Frontal cortex (tissue), 4 donors: Measurements from ENCODE around the gene BAHCC1. TPM values are rescaled to one million over a fixed set of nuclear protein-coding genes. Genes with fewer than 3 reads are reported as not detected.

Experiments
- DNase-seq, 2 donors: peaks; one replicate each; pipeline ENCODE4 v3.0.0; 2012; ENCODE audit warnings: low spot score in 2 of 2
- FAIRE-seq: peaks from 2 replicates; lab custom pipeline; 2012; peaks lifted over from hg19 to GRCh38; lab: Jason Lieb, UNC
- total RNA-seq: library from RNA; depleted of rRNA; stranded (reverse); fragments of >200 nt; gene quantifications from one replicate; pipeline ENCODE4 v1.2.3, GENCODE V29; 2014
- donor health status: control.
- donor health status: control.
- donor health status: control.

BAHCC1 gene
- total RNA-seq, 1 donor from 2014 or later, result 5.7 TPM

DNA sequence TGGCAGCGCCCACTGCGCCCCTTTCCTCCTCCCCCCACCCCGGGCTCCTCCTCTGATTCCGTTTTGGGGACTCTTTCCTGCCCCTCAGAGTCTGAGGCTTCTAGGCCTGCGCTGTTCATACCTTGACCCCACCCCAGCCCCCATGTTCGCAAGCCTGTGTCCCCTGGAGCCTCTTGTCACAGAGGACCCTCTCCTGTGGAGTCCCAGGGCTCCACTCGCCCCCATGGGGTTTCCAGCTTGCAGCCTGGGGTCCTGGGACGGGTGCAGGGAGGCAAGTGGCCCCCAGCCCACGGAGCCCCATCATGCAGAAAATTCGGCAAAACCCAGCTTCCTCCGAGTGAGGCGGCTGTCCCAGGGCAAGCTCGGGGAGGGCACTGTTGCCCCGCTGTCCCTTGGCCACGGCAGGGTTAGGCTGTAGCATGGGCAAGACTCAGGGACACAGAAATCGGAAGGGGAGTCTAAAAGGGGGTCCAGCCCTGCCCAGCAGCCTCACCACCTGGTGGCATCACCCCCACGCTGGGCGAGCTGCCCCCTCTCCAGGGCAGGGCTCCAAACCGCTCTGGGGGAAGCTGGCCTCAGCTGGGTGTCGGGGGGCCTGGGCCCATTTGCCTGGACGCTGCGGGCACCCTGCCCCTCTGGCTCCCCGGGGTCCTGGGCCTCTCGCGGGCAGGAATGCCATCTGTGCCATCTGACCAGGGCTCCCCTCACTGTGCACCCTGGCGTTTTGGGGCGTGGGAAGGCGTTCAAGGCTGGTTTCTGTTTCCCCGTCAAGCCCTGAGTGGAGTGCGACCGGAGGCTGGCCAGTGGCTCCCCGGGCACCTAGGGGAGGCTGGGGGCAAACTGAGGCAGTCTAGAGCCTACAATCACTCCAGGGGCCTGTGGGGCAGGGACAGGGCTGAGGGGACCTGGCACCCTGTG is 11.5 kb upstream of the BAHCC1 start:
- no peak for FAIRE-seq
- DNase-seq, result no peak

DNA sequence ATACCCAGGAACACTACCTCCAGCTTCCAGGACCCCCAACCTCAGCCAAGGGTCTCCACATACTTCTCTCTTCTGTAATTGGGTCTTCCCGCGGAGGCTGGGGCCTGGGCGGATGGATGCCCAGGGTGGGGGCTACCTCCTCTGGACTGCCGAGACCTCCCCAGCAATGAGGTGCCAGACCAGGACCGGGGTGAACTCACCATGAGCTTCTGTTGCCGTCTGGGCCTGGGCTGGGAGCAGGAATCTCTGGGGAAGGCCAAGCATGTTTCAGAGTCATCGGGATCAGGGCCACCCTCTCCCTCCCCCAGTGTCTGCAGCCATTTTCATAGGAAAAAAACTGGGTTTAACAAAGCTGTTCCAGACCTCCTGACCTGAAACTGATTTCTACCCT is 10.3 kb upstream of the BAHCC1 start:
- DNase-seq (no peak), FAIRE-seq (no peak)

DNA sequence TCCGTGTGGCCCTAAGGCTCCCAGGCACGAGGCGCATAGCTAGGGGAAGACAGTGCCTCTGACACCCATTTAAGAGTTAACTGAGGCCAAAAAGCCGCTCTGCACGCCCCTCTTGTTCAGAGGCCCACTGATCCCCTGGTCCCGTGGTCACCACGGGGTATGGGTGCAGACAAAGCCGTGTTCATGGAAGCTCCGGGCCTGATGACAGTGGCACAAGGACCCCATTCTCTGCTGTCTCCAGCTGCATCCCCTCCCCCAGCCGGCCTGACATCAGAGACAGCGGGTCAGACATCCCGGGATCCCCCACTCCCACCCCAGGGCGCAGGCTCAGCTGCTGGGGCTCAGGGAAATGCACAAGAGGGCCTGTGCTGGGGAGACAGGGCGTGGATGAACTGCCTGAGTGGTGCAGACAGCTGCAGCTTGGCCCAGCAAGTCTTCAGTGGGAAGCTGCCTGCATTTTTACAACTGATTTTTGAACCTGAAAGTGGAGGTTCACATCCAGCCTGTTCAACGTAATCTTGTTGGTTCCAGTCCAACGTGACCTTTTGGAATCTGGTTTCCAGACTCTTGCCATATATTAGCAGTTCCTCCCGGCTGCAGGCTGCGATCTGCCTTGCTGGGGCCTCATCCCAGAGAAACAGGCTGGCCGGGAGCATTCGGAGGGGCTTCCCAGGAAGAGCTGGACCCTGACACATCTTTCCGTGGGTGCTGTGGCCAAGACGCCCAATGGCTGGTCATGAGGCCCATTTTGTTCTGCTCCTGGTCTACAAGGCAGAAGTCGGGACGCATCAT is 9.7 kb upstream of the BAHCC1 start:
- FAIRE-seq, result no peak
- peak; percentile 70 to 89 for DNase-seq

DNA sequence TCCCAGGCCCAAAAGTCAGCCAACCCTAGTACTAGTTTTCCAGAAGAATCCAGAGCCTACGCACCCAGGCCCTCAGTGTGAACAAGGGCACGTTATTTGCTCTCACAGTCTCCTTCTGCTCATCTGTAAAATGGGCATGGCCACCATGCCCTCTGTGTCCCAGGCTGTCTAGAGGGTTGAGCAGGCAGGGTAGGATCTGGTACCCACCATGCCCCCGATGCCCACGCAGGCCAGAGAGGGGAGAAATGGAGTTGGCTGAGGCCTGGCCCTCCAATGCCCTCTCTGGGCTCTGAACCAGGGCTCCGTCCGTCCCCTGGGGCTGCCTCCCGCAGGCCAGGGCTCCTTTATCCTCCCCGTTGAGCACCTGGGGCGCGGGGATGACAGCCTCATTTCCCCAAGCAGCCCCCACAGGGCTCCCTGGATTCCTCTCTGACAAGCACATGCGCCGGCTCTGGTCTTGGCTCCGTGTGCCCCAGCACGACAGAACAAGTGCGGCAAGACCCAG is 9.1 kb upstream of the BAHCC1 start:
- DNase-seq (no peak), FAIRE-seq (no peak)

DNA sequence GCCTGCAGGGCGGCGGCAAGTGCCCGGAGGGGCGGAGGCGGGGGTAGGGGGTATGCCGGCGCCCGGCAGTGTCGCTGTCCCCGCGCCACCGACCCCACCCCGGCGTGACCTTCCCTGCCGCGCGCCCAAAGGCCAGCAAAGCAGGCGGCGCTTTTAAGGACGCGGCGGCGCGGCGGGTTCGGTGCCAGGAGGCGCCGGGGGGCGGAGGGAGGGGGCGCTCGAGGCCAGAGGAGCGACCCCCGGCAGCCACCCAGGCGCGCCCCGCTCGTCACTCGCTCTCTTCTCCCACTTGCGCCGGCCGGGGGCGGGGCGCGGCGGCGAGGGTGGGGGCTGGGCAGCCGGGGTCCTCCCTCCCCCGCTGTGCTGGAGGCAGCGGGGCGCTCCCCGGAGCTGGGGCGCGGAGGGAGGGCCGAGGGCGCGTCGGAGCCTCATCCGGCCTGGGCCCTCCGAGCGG is 8.6 kb upstream of the BAHCC1 start:
- no peak for FAIRE-seq
- peak; percentile 67 to 82 for DNase-seq

DNA sequence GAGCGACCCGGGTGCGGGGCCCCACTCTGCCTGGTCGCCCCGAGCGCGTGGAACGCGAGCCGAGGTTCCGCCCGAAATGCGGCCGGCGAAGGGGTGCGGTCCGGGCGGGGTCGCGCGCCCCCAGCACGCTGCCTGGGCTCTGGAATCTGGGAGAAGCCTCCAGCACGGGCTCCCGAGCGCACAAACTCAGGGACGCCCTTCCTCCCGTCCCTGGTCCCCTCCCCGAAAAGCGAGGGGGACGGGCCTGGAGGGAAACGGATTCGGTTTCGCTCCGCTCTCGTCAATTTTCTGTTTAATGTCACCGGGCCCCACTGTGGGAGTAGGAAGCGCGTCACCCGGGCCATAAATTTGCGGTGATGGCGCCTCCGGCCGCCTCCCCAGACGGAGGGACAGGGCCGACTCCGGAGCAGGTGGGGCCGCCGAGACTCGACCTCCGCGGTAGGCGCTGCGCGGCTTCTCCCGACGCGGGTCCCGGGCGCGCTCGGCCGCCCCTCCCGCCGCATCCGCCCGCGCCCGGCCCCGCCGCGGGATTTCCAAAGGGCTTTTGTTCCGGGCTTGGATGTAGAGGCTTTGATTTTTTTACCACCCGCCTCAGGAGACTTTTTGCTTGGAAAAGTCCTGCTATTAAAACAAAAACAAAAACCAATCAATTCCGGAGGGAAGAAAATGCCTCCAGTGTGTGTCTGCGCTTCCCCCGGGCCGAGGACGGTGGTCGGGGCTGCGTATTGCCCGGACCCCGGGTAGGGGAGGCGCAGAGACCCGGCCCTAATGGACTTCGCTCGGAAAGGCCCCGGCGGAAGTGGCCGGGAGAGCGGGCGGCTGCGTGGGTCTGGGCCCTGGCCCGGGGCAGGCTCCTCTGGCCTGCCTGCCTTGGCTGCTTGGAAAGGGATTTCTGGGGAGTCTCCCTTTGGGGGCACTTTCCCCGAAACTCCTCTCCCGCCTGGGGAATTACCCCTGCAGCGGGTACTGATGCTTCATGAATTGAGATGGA is 7.9 kb upstream of the BAHCC1 start:
- FAIRE-seq (no peak), DNase-seq (peak; percentile 75 to 78)

DNA sequence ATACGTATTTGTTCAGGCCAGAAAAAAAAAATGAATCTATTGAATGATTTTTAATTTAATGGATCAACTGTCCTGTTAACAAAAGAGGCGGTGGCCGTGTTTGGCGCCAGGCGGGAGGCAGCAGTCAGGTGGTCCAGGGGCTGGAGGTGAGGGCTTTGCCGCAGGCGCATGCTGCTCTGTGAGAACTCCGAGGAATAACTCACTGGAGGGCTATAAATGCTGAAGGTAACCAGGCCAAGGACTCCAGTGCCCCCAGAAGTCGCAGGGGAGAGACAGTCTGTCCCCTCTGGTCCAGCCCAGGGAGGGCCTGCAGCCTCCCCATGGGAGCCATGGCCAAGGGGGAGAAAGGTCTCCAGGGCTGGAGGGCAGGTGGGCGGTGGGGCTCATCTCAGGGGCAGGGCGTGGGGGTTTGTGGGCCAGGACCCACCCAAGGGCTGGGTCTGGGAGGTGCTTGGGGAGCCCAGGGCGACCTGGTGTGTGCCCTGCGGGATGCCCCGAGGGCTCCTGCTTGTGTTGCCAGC is 7.1 kb upstream of the BAHCC1 start:
- DNase-seq, result no peak
- no peak for FAIRE-seq

DNA sequence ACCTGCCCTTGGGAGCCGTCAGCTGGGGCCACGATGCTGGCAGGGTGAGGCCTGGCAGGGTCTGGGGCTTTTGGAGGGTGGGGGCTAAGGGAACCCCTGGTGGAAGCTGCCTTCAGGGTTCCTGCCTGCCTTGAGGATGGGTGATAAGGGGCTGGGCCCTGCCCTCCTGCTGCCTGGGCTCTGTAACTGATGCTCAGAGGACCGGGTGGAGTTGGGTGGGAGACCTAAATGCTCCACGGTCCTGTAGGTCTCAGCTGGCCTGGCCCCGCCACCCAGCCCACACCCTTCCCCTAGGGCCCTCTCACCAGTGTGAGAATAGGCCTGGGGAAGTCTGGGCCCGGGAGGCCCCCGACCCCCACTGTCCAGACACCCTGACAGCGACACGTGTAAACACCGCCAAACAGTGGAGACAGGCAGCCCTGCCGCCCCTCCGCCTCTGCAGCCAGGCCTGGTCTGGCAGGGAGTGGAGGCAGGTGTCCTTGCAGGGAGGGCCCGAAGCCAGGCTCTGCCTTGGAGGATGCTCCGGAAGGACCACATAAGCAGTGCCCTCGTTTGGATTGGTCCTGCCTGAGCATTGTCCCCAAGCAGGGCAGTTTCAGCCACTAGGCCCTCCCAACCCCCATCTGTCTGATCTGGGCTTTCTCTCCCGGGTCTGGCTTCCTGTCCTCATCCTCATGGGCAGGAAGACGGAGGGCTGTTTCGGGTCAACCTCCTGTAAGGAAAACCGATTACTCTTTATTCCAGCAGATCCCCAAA is 6.5 kb upstream of the BAHCC1 start:
- DNase-seq (peak; percentile 65 to 66), FAIRE-seq (no peak)

DNA sequence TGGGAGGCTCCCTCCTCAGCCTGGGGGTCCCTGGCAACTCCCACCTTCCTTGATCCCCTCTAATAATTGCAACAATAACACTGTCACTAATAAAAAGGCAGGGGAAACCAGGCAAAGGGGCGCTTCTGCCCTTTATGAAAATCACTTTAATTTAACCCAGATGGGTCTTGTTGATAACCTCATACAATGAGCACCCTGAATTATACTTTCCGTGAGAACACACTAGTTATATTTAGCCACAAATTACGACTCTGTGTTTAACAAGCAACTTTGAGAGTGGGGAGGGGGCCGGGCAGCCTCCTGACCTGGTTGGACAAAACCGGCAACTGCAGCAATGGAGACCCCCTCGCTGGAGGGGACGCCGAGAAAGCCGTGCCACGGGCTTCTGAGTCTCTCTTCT is 5.7 kb upstream of the BAHCC1 start:
- no peak for FAIRE-seq
- DNase-seq, result no peak

DNA sequence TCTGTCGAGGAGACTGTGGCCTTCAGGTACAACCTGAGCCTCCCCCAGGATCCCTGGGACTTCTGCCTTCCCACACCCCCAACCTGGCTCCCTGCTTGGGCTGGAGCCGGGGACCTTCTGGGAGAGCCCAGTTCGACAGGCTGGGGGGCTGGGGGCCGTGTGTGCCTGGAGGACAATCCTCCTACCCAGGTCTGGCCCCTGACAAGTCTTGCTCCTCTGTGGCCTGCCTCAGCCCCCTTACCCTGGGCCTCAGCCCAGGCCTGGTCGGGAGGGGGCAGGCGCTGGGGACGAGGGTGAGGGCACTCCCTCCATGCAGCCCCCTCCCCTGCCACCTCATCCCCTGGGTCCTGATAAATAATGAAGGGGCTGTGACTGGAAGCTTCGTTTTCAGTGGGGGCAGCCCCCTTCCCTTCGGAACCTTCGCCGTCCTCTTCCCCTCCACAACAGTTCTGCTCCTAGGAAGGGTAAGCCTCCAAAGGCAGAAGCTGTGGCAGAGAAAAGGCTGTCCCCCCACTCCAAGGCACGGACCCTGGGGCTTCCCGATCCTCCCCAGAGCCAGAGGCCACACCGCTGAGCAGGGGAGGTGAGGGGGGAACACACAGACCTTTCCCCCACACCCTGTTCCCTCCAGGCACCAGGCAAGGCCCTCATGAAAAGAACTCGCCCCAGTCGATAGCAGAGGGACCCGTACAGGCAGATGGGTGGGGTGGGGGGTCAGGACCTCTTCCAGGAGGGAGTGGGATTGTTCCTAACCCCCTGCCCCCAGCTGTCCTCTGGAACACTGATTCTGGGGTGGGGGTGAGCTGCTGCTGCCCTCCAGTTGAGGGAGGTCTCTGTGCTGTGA is 5.0 kb upstream of the BAHCC1 start:
- DNase-seq, result no peak

DNA sequence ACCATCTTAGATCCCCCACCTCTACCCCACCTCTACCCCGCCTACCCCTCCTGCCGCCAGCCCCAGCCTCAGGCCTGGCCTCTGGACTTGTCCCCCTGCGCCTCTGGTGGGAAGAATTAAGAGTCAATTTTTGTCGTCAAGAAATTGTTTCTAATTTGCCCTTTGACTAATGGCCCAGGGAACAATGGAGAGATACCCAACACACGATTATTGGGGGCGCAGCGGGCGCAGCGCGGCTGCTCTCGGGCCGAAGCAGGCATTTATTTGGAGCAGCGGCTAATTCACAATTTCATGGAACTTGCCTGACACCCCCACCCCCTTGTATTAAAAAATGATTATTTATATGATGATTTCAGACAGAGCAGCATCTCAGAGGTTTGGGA is 4.4 kb upstream of the BAHCC1 start:
- DNase-seq (no peak), FAIRE-seq (no peak)

More for the DNA sequence above, 5.0 kb upstream of the BAHCC1 start:
- FAIRE-seq, result no peak

DNA sequence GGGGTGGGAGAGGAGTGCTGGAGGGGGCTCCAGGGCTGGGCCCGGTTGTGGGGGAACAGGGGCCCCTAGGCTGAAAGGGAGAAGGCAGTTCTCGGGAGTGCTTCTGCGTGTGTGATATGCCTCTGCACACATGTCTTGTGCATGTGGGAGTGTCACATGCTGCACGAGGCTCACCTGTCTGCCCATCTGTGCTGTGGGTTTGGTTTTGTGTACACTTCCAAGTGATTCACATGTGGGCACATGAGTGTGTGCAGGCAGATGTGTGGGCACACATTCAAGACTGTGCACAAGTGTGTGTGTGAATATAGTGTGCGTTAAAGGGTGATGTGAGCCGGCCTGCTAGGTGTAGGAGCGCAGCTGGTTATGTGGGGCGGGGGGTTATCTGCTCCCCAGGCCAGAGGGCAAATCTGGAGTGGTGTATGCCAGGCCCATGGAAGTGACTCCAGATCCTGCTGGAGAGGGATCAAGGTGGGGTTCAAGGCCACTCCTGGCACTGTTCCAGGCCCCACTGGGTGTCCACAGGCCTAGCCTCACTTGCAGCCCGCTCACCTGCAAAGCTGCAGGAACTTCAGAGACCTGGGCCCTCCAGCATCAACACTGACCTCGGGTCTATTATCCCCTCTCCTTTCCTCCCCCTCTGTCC is 3.8 kb upstream of the BAHCC1 start:
- FAIRE-seq, result no peak
- no peak for DNase-seq

DNA sequence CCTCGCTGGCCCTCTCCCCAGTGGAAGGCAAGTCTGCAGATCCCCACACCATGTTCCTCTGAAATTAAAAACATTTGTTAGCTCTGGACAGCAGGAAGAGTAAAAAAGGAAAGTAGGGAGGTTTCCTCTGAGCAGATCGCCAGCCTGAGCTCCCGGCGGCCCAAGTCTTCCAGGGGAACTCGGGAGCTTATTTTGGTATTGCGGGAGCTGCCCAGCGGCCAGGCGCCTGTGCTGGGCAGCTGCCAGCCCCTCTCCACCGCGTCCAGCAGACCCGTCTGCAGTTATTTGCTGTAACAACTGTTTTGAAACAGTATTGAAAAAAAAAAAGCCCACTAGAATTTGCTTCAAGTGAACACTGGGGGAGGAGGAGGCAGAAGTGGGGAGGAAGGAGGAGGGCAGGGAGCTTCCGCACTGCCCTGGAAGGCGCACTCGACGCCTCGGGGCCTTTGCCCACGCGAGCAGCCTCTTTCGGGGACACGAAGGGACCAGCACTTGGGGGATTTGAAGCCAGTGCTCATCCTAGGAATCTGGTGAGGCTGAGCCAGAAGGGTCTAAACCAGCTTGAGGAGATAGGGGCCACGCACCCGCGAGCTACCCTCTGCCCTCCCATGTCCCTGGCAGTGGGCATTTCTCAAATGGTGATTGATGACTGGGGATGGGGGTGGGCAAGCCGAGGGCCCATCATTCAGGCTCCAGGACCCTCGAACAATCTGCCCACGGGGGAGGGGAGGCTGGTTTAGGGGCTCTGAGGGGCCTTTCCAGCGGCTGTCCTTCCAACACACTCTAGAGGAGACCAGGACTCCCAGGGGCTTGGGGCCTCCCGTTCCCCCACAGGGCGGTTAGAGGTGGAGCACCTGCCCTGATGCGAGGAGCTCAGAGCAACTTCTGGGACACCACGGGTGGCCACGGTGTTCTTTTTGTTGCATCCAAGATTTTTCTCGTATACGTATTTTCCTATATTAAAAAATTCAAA is 3.0 kb upstream of the BAHCC1 start:
- DNase-seq (peak in 1 of 2 donors; percentile 63), FAIRE-seq (no peak)

DNA sequence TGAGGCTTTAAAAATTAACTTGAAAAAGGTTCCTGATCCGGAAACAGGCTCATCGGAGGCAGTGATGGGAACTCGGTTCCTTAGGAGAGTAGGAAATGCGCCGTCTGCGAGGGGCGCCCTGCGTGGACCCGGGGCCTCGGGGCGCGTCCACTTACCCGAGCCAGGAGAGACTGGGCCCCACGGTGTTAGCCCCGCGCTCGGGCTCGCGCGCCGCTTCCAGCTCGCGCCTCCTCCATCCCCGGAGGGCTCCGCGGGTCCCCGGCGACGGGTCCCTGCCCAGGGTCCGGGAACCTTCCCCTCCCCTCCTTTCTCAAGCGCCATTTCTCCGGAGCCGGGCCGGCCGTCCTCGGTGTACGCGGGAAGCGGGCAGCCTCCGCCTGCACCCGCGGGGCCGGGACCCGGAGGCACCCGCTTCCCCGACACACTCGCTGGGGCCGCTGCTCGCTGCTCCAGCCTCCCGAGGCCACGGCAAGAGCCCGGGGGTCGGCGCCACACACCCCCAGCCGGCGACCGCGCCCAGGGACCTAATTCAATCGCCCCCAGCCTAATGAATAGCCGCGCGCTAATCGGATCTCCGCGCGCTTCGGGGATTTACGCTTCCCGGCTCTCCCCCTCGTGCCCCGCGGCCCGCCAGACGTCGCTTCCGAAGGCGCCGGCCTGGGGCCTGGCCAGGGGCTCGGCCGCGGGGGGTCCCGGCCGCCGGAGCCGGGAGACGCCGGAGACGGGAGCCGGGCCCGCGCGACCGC is 2.2 kb upstream of the BAHCC1 start:
- FAIRE-seq (no peak), DNase-seq (no peak)

DNA sequence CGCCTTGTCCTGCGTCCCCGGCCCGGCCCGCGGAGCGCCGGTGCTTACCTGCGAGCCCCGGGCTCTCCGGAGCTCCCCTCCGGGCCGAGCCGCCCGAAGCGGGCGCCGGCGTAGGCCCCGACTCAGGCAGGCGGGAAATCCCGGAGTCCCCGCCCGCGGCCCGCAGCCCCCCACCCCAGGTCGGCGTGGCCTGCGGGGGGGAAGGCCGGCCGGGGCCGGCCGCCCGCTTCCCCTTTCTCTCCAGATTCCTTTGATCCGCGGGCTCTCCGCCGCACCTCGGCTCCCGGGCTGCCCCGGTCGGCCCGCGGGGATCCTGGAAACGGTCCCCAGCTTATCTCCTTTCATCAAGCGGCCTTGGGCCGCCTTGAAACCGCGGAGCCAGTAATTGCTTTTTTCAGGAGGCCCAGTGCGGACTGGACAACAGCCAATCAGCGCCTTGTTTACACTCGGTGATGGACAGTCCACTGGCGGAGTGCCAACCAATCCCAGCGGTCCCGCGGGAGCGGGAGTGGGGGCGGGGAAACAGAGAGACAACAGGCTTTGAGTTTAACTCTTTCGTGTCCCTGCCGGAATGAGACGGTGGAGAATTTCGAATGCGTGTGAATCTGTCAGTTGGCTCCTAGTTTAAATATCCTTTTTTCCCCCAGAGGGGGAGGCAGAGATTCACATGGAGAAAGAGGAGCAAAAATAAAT is 1.4 kb upstream of the BAHCC1 start:
- FAIRE-seq (no peak), DNase-seq (peak; percentile 93 to 96)
